GM19023 (cell line): ENCODE results near the gene WNT2B.
A peak's percentile ranks its signal among the peaks of the same experiment; 100 is the strongest.

Experiments used
- ATAC-seq: cut with Tn5 transposase; IDR thresholded peaks from one replicate; pipeline ENCODE4 v1.9.1; 2021; ENCODE audit warnings: mild to moderate bottlenecking, moderate library complexity; ENCODE audit not compliant: unreplicated experiment

Gene WNT2B

GRCh38 chr1:112504661-112505399 is 3.9 kb upstream of the WNT2B start:
- ATAC-seq: no peak

- ATAC-seq: no peak
Observed at GRCh38 chr1:112505400-112505785, 3.4 kb upstream of the WNT2B start.

- no peak for ATAC-seq
Observed at GRCh38 chr1:112505878-112506277, 2.9 kb upstream of the WNT2B start.

GRCh38 chr1:112506306-112506705 is 2.5 kb upstream of the WNT2B start:
- ATAC-seq: no peak

GRCh38 chr1:112506731-112507130 is 2.0 kb upstream of the WNT2B start:
- ATAC-seq: no peak

GRCh38 chr1:112507336-112507735 is 1.4 kb upstream of the WNT2B start:
- no peak for ATAC-seq

GRCh38 chr1:112507921-112508277 is 866 bp upstream of the WNT2B start:
- no peak for ATAC-seq

- ATAC-seq: peak; percentile 29
Observed at GRCh38 chr1:112509005-112509659, 367 bp downstream of the WNT2B start.

GRCh38 chr1:112509660-112510178 is 954 bp downstream of the WNT2B start:
- ATAC-seq: no peak

- ATAC-seq: no peak
Observed at GRCh38 chr1:112510340-112510739, 1.6 kb downstream of the WNT2B start.

GRCh38 chr1:112511897-112512296 is 3.1 kb downstream of the WNT2B start:
- no peak for ATAC-seq

GRCh38 chr1:112513112-112513870 is 4.5 kb downstream of the WNT2B start:
- ATAC-seq: no peak

GRCh38 chr1:112514901-112515300 is 6.1 kb downstream of the WNT2B start:
- ATAC-seq: no peak

- no peak for ATAC-seq
Observed at GRCh38 chr1:112515311-112516009, 6.7 kb downstream of the WNT2B start.

- no peak for ATAC-seq
Observed at GRCh38 chr1:112516141-112516540, 7.4 kb downstream of the WNT2B start.

GRCh38 chr1:112517231-112517630 is 8.5 kb downstream of the WNT2B start:
- ATAC-seq: no peak

- no peak for ATAC-seq
Observed at GRCh38 chr1:112517646-112518045, 8.9 kb downstream of the WNT2B start.

GRCh38 chr1:112518186-112518585 is 9.4 kb downstream of the WNT2B start:
- ATAC-seq: no peak

- no peak for ATAC-seq
Observed at GRCh38 chr1:112520166-112520565, 11.4 kb downstream of the WNT2B start.

- no peak for ATAC-seq
Observed at GRCh38 chr1:112522621-112523020, 13.9 kb downstream of the WNT2B start.

GRCh38 chr1:112524251-112524650 is 15.5 kb downstream of the WNT2B start:
- no peak for ATAC-seq
